ENCODE measurements around the gene NDUFB7. TPM values are rescaled to one million over a fixed set of nuclear protein-coding genes. Genes with fewer than 3 reads are reported as not detected.

Gene NDUFB7
- total RNA-seq, 2 experiments from 2014 or later = 141 to 282 TPM

- intact Hi-C loops (cut with micrococcal nuclease; ENCODE audit: unreplicated experiment) = loop anchor here (2.0 kb wide), 1 partner anchor 211 kb away; no protein-coding TSS in a partner anchor
- BruUV-seq (replicated peaks) = no TSS peak
- Histone ChIP-seq H4K20me1 (ENCODE audit: insufficient read depth, low read length) (peaks cover 4% of the 10 kb centered on the region; the same call in 1 of the 2 replicates), H3K36me3 (ENCODE audit: insufficient read depth, low read length) (no peaks in the 10 kb centered on the region), H3K4me1 (ENCODE audit: insufficient read depth, low read length, poor library complexity, severe bottlenecking) (peaks cover 70% of the 10 kb centered on the region), H3K79me2 (ENCODE audit: insufficient read depth, low read depth, low read length) (peaks cover 12% of the 10 kb centered on the region), H3K27ac (ENCODE audit: low read depth, low read length, poor library complexity, severe bottlenecking) (peak overlapping the region; percentile 74), H3K4me3 (ENCODE audit: low read depth, low read length, poor library complexity, severe bottlenecking) (no peak overlapping the region), H3K9me3 (ENCODE audit: low read length) (peaks cover 6% of the 10 kb centered on the region; the same call in 1 of the 2 replicates), H3K4me2 (ENCODE audit: low read length) (no peak overlapping the region), H2AFZ (ENCODE audit: low read length) (no peak overlapping the region), H3K9me2 (ENCODE audit: insufficient read depth, low read length) (no peaks in the 10 kb centered on the region)
- DNase-seq (ENCODE audit: low spot score) = no peak
- CTCF ChIA-PET (ENCODE audit: unreplicated experiment) = no interaction called here
- TF ChIP-seq, protein P1, sequence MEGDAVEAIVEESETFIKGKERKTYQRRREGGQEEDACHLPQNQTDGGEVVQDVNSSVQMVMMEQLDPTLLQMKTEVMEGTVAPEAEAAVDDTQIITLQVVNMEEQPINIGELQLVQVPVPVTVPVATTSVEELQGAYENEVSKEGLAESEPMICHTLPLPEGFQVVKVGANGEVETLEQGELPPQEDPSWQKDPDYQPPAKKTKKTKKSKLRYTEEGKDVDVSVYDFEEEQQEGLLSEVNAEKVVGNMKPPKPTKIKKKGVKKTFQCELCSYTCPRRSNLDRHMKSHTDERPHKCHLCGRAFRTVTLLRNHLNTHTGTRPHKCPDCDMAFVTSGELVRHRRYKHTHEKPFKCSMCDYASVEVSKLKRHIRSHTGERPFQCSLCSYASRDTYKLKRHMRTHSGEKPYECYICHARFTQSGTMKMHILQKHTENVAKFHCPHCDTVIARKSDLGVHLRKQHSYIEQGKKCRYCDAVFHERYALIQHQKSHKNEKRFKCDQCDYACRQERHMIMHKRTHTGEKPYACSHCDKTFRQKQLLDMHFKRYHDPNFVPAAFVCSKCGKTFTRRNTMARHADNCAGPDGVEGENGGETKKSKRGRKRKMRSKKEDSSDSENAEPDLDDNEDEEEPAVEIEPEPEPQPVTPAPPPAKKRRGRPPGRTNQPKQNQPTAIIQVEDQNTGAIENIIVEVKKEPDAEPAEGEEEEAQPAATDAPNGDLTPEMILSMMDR (conservative IDR thresholded peaks at IDR 0.05; ENCODE audit: low read length) = no peak
- TF ChIP-seq EZH2phosphoT487 (IDR thresholded peaks at IDR 0.05; ENCODE audit: borderline replicate concordance, low read depth, low read length) = no peak
- POLR2A ChIA-PET = interaction anchor here (1.7 to 7.8 kb wide), 3 partner anchors 28 to 111 kb away, joined by 4 to 92 read pairs (median 5); partner anchors contain the start of gene ZNF333
These were observed 3.6 kb upstream of the NDUFB7 start for GRCh38 chr19:14575428-14575980.

GRCh38 chr19:14570864-14571527 is 870 bp downstream of the NDUFB7 start:
- peak overlapping the region; percentile 99 for H3K4me2 ChIP-seq (ENCODE audit: low read length)
- BruUV-seq (replicated peaks) = no TSS peak
- intact Hi-C loops (cut with micrococcal nuclease; ENCODE audit: unreplicated experiment) = no loop called here
- peak overlapping the region; percentile 75; the same call in 1 of the 2 replicates for H2AFZ ChIP-seq (ENCODE audit: low read length)
- H3K9me2 ChIP-seq (ENCODE audit: insufficient read depth, low read length) = no peaks in the 10 kb centered on the region
- H3K4me3 ChIP-seq (ENCODE audit: low read depth, low read length, poor library complexity, severe bottlenecking) = peak overlapping the region; percentile 98
- peaks cover 16% of the 10 kb centered on the region for H3K79me2 ChIP-seq (ENCODE audit: insufficient read depth, low read depth, low read length)
- peaks cover 29% of the 10 kb centered on the region; the same call in 1 of the 2 replicates for H3K36me3 ChIP-seq (ENCODE audit: insufficient read depth, low read length)
- ChIA-PET POLR2A (interaction anchor here (0.6 to 7.8 kb wide), 5 partner anchors 11 to 1015 kb away, joined by 3 to 92 read pairs (median 3); partner anchors contain the start of gene ZNF333), CTCF (ENCODE audit: unreplicated experiment) (interaction anchor here (0.6 kb wide), 1 partner anchor 10 kb away, joined by 3 read pairs; no protein-coding TSS in a partner anchor)
- no peak for TF ChIP-seq EZH2phosphoT487 (IDR thresholded peaks at IDR 0.05; ENCODE audit: borderline replicate concordance, low read depth, low read length)
- TF ChIP-seq, protein P1 (conservative IDR thresholded peaks at IDR 0.05; ENCODE audit: low read length) = no peak
- H3K27ac ChIP-seq (ENCODE audit: low read depth, low read length, poor library complexity, severe bottlenecking) = peak overlapping the region; percentile 63
- DNase-seq (ENCODE audit: low spot score) = no peak
- H3K4me1 ChIP-seq (ENCODE audit: insufficient read depth, low read length, poor library complexity, severe bottlenecking) = peaks cover 29% of the 10 kb centered on the region
- no peaks in the 10 kb centered on the region for H3K9me3 ChIP-seq (ENCODE audit: low read length)
- H4K20me1 ChIP-seq (ENCODE audit: insufficient read depth, low read length) = peaks cover 4% of the 10 kb centered on the region; the same call in 1 of the 2 replicates
